Measurements from ENCODE around the gene BCL6. TPM values are rescaled to one million over a fixed set of nuclear protein-coding genes. Genes with fewer than 3 reads are reported as not detected.

The BCL6 gene
- total RNA-seq, 1 donor from 2014 or later = 97.9 TPM

DNA sequence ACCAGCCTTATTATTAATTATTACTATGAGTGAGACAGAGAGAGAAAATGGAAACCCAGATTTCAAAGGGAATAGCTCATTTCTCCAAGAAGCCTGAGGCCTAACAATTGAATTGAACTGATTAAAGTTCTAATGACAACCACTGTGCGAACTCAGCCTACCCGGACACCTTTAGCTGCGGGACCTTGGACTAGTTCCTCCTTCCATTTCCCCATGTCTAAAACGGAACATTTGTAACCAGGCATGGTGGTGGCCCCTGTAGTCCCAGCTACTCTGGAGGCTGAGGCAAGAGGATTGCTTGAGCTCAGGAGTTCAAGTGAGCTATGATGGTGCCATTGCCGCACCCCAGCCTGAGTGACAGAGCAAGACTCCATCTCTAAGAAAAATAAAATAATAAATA is 26.5 kb downstream of the BCL6 start:
- Histone ChIP-seq H3K9me3 (no peaks in the 10 kb centered on the region), H3K36me3 (peaks cover 35% of the 10 kb centered on the region in 2 donors), H3K27ac (no peak overlapping the region), H3K4me3 (no peak overlapping the region), H3K27me3 (no peaks in the 10 kb centered on the region), H3K4me1 (no peaks in the 10 kb centered on the region)
- intact Hi-C loops (cut with DNase I) = loop anchor here (10.0 kb wide), 1 partner anchor 494 kb away; no protein-coding TSS in a partner anchor
- TF ChIP-seq, protein P1, sequence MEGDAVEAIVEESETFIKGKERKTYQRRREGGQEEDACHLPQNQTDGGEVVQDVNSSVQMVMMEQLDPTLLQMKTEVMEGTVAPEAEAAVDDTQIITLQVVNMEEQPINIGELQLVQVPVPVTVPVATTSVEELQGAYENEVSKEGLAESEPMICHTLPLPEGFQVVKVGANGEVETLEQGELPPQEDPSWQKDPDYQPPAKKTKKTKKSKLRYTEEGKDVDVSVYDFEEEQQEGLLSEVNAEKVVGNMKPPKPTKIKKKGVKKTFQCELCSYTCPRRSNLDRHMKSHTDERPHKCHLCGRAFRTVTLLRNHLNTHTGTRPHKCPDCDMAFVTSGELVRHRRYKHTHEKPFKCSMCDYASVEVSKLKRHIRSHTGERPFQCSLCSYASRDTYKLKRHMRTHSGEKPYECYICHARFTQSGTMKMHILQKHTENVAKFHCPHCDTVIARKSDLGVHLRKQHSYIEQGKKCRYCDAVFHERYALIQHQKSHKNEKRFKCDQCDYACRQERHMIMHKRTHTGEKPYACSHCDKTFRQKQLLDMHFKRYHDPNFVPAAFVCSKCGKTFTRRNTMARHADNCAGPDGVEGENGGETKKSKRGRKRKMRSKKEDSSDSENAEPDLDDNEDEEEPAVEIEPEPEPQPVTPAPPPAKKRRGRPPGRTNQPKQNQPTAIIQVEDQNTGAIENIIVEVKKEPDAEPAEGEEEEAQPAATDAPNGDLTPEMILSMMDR (IDR thresholded peaks at IDR 0.05) = no peak
- no peak for DNase-seq (ENCODE audit: low spot score in 2 of 2)

DNA sequence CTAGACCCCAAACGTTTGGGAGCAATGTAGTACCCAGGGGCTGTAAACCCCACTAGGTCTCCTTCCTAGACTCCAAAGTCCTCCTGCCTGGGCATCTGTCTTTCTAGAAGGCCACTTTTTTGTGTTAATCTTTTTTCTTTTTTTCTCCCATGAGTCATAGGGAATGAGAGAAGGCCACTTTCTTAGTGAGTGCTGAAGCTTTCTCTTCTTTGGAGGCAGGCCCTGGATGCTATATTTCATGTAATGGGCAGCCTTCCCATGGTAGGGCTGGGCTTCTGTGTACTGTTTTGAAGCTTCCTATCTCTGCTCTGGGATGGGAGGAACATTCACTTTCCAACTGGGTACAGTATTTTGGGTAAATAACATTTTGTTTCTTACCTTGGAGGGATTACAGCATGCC is 27.7 kb downstream of the BCL6 start:
- Histone ChIP-seq H3K36me3 (peaks cover 23% of the 10 kb centered on the region in 2 donors), H3K4me1 (no peaks in the 10 kb centered on the region), H3K4me3 (no peak overlapping the region), H3K27ac (no peak overlapping the region), H3K27me3 (no peaks in the 10 kb centered on the region), H3K9me3 (no peaks in the 10 kb centered on the region)
- TF ChIP-seq, protein P1 (IDR thresholded peaks at IDR 0.05) = no peak
- no peak for DNase-seq (ENCODE audit: low spot score in 2 of 2)
- intact Hi-C loops (cut with DNase I) = loop anchor here (10.0 kb wide), 1 partner anchor 493 kb away; no protein-coding TSS in a partner anchor

DNA sequence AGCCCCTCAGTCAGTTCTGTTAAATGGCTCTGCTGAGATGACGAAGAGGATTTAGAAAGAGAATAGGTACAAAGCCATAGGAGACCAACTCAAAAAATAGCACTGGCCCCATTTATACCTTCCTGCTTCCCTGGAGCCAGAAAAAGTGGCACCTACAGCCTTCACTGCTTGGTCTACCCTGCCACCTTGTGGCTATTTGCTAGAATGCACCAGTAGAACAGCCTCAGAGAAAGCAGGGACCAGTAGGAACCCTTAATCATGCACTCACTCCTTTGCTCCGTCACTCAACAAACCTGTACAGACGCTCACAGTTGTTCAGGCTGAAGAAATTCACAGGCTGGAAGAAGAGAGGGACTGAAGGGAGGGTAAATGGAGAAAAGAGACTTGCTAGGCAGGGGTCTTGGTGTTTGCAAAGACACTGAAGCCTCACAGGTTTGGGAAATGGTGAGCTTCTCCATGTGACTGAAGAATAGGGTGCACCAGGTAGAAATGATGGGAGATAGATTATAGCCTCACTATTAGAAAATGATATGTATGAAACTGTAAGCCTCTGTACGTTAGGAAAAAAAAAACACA is 30.8 kb downstream of the BCL6 start:
- Histone ChIP-seq H3K27me3 (no peaks in the 10 kb centered on the region), H3K4me3 (no peak overlapping the region), H3K9me3 (no peaks in the 10 kb centered on the region), H3K4me1 (no peaks in the 10 kb centered on the region), H3K36me3 (no peaks in the 10 kb centered on the region), H3K27ac (no peak overlapping the region)
- intact Hi-C loops (cut with DNase I) = loop anchor here (1.0 to 10.0 kb wide), 3 partner anchors 395 to 1097 kb away; no protein-coding TSS in a partner anchor
- peak in 1 of 2 donors; percentile 88 for DNase-seq (ENCODE audit: low spot score in 2 of 2)
- TF ChIP-seq, protein P1 (IDR thresholded peaks at IDR 0.05) = peak; percentile 89 to 94 (median 94)

DNA sequence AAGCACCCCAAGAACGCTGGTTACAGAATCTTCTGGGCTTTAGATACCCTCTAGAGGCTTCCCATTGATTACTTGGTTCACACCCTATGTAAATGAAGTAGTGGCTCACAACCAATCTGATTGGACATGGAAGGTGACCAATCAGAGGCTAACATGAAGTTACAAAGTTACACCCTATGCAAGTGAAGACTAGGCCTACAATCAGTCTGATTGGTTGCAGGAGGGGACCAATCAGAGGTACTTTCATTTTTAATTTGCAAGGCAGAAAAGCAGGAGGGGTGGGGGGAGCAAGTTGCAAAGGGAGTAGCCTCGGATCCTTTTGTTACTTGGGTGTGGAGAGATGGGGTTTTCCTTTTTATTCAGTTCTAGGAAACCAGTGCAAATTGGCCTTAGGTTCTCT is 31.8 kb downstream of the BCL6 start:
- no peak for DNase-seq (ENCODE audit: low spot score in 2 of 2)
- intact Hi-C loops (cut with DNase I) = loop anchor here (5.0 to 10.0 kb wide), 2 partner anchors 489 to 1096 kb away; no protein-coding TSS in a partner anchor
- TF ChIP-seq, protein P1 (IDR thresholded peaks at IDR 0.05) = no peak
- Histone ChIP-seq H3K9me3 (no peaks in the 10 kb centered on the region), H3K36me3 (no peaks in the 10 kb centered on the region), H3K27me3 (no peaks in the 10 kb centered on the region), H3K27ac (no peak overlapping the region), H3K4me1 (no peaks in the 10 kb centered on the region), H3K4me3 (no peak overlapping the region)

DNA sequence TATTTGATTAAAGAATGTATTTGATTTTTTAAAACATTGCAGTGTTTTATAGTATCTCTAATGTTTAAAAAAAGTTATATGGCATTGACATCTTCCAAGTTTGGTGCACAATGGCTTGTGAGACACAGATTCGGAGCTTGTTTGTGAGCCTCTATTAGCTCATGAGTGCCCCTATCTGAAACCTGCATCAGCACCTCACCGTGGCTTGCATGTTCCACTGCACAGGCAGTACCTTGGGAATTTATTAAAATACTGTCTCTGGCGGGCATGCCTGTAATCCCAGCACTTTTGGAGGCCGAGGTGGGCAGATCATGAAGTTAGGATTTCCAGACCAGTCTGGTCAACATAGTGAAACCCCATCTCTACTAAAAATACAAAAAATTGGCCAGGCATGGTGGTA is 36.1 kb downstream of the BCL6 start:
- intact Hi-C loops (cut with DNase I) = no loop called here
- H3K36me3 ChIP-seq = no peaks in the 10 kb centered on the region
- no peaks in the 10 kb centered on the region for H3K27me3 ChIP-seq
- no peaks in the 10 kb centered on the region for H3K4me1 ChIP-seq
- H3K27ac ChIP-seq = no peak overlapping the region
- no peaks in the 10 kb centered on the region for H3K9me3 ChIP-seq
- H3K4me3 ChIP-seq = no peak overlapping the region
- TF ChIP-seq, protein P1 (IDR thresholded peaks at IDR 0.05) = no peak
- DNase-seq (ENCODE audit: low spot score in 2 of 2) = no peak

Measured in ascending aorta (tissue), 2 donors.